ENCODE data around the gene DDX17.
"Not testable (repeated sequence)": the region's sequence is repeated elsewhere in the genome, so short reads cannot be mapped to it uniquely, and the experiment has no call there.

The DDX17 gene

GRCh38 chr22:38474003-38474607 is 32.0 kb downstream of the DDX17 start:
- DNase-seq (ENCODE audit: insufficient read length, low spot score), result no peak
- FAIRE-seq, result no peak
- no peak for TF ChIP-seq CTCF (IDR thresholded peaks at IDR 0.05; ENCODE audit: insufficient read depth, missing control alignments)

DNA sequence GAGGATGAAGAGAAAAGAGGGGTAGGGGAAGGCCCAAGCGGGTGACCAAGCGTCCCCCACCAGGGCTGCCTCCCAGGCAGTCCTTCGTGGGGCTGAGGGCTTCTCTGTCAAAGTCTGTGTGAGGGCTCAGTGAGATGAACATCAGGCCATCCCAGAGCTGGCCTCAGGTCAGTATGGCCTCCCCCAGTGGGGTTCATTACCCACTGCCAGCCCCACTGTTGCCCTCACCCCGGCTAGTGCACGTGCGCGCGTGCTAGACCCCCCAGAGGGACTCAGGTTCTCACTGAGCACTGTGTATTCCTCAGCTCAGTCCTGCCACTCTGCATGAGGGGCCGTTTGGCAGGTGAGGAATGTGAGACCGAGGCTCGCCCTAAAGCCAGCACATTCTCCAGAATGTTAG is 34.9 kb downstream of the DDX17 start:
- no peak for TF ChIP-seq CTCF (IDR thresholded peaks at IDR 0.05; ENCODE audit: insufficient read depth, missing control alignments)
- FAIRE-seq (no peak), DNase-seq (ENCODE audit: insufficient read length, low spot score) (no peak)

- DNase-seq (ENCODE audit: insufficient read length, low spot score); FAIRE-seq: not testable (repeated sequence)
Measured at GRCh38 chr22:38470179-38470578, 35.9 kb downstream of the DDX17 start.

DNA sequence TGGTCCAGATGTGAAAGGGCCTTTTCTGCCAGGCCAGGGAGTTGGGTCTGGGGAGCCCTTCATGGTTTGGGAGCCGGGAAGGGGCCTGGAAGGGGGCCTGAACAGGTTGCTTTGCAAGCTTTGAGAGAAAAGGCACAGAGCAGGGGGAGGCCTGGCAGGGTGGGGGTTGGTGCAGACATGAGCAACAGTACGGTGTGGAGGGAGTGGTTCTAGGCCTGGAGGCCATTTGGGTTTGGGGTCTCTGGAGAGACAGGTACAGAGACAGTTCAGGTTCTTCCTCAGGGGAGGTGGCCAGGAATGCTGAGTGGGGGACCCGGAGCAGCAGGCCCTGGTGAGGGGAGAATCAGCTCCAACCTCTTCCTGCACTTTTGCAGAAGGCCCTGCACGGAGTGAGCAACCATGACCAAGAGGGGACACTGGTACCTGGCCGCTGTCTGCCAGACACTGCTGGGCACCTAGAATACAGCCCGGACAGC is 36.8 kb downstream of the DDX17 start:
- TF ChIP-seq CTCF (IDR thresholded peaks at IDR 0.05; ENCODE audit: insufficient read depth, missing control alignments), result no peak
- no peak for FAIRE-seq
- DNase-seq (ENCODE audit: insufficient read length, low spot score), result no peak

DNA sequence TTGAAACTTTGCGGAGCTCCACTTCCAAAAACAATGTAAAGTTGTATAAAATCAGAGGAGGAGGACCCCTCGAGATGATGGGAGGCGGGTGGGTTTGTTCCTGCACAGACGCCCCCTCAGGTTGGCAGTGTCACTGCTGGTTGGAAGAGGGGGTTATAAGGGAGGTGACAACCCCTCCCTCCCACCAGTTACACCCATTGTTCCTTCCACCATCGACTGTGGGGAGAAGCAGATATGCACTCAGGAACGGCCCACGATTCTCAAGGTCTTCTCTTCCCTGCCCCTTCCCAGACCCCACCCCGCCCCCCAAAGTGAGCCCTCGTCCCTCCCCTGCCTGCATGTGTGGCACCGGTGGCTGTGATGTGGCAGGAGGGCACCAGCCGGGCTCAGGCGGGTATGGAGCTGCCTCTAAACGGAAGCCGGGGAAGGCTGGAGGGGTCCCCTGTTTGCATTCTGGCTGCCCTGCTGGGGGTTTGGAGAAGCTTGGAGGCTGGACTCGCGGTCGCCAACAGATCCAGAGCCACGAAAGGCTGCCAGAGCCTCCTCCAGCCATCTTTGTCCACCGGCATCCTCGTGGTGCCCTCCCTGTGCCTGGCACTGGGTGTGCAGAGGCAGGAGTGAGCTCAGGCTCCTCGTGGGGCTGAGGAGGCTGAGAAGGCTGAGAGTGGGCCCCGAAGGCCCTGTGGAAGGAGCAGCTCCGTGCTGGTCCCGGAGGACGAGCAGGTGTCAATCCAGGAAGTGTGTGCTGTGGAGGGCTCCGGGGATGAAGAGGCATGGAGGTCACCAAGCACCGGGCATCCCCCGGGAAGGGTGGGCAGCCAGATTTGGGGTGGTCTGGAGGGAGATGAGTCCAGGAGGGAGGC is 37.4 kb downstream of the DDX17 start:
- no peak for TF ChIP-seq CTCF (IDR thresholded peaks at IDR 0.05; ENCODE audit: insufficient read depth, missing control alignments)
- FAIRE-seq (no peak), DNase-seq (ENCODE audit: insufficient read length, low spot score) (no peak)

GRCh38 chr22:38467904-38468442 is 38.1 kb downstream of the DDX17 start, which contains the start of gene KDELR3:
Gene KDELR3 (plus strand): TSS chr22:38468096. CDS start chr22:38468234, 138 bp downstream.
- no peak for TF ChIP-seq CTCF (IDR thresholded peaks at IDR 0.05; ENCODE audit: insufficient read depth, missing control alignments)
- no peak for DNase-seq (ENCODE audit: insufficient read length, low spot score)
- no peak for FAIRE-seq

- TF ChIP-seq CTCF (IDR thresholded peaks at IDR 0.05; ENCODE audit: insufficient read depth, missing control alignments), result no peak
- no peak for DNase-seq (ENCODE audit: insufficient read length, low spot score)
- no peak for FAIRE-seq
Measured at GRCh38 chr22:38467438-38467903, 38.6 kb downstream of the DDX17 start.

All from D721Med (cell line).